ENCODE data around the gene TACR2. TPM values are rescaled to one million over a fixed set of nuclear protein-coding genes. Genes with fewer than 3 reads are reported as not detected.

Gene TACR2
- total and polyA plus RNA-seq, 2 of the 13 experiments (the other 11 are each of a cell fraction or from before 2014, with no cell fraction given): 0.04 TPM; not detected in 1

DNA sequence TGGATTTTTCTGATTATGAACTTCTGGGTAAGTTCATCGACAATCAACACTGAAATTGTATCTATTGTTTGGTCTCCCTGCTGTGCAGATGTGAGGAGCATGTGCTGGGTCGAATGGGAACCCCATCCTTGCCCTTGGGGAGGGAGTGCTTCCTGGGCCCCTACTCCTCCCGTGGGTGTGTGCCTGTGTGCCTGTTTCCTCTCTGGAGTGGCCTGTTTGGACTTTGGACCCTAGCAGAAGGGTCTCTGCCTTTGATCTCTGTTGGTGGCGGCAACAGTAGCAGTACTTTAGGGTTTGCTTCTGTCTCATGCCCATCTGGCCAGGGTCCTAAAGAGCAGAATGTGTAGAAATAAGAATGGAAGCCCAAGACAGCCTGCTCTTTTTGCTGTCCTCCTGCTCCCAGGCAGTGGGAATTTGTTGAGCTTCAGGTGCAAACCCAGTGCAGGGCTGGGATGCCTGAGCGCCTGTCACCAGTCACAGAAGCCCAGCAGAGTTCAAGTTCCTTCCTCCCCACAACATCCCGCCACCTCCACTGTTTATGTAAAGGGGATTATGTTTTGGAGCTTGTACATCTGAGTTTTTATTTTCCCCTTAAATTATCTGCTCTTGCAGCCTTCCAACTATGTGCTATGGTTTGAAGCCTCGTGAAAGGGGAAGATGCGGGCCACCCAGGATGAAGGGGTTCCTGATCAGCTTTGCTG is 1.5 kb upstream of the TACR2 start (continued):
- TF ChIP-seq, protein P1, sequence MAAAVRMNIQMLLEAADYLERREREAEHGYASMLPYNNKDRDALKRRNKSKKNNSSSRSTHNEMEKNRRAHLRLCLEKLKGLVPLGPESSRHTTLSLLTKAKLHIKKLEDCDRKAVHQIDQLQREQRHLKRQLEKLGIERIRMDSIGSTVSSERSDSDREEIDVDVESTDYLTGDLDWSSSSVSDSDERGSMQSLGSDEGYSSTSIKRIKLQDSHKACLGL (CRISPR knock-in tag; IDR thresholded peaks at IDR 0.05): no peak
- TF ChIP-seq HMGXB4 (CRISPR knock-in tag; IDR thresholded peaks at IDR 0.05; ENCODE audit: borderline replicate concordance in 1 of 2, low read depth in 1 of 2) (no peak), GATA4 (IDR thresholded peaks at IDR 0.05; ENCODE audit: borderline replicate concordance, low read depth) (no peak), FOXC1 (CRISPR knock-in tag; IDR thresholded peaks at IDR 0.05; ENCODE audit: borderline replicate concordance) (no peak), MED13 (CRISPR knock-in tag; IDR thresholded peaks at IDR 0.05) (no peak), AHDC1 (CRISPR knock-in tag; IDR thresholded peaks at IDR 0.05; ENCODE audit: borderline replicate concordance) (peak; percentile 38; the same call in 1 of the 2 replicates), KDM5B (CRISPR knock-in tag; IDR thresholded peaks at IDR 0.05; ENCODE audit: borderline replicate concordance) (no peak), ISL2 (CRISPR knock-in tag; IDR thresholded peaks at IDR 0.05) (no peak), ZMYM4 (CRISPR knock-in tag; IDR thresholded peaks at IDR 0.05) (peak; percentile 31; the same call in 1 of the 2 replicates), ZBTB7A (CRISPR knock-in tag; IDR thresholded peaks at IDR 0.05) (peak; percentile 70; the same call in 1 of the 2 replicates), NAIF1 (CRISPR knock-in tag; IDR thresholded peaks at IDR 0.05; ENCODE audit: borderline replicate concordance) (no peak), ZNF773 (CRISPR knock-in tag; IDR thresholded peaks at IDR 0.05; ENCODE audit: borderline replicate concordance) (no peak), DNMT3B (CRISPR knock-in tag; conservative IDR thresholded peaks at IDR 0.05) (no peak), ZBTB8A (CRISPR knock-in tag; IDR thresholded peaks at IDR 0.05; ENCODE audit: borderline replicate concordance, low read depth) (no peak)
- TF ChIP-seq, protein P2, sequence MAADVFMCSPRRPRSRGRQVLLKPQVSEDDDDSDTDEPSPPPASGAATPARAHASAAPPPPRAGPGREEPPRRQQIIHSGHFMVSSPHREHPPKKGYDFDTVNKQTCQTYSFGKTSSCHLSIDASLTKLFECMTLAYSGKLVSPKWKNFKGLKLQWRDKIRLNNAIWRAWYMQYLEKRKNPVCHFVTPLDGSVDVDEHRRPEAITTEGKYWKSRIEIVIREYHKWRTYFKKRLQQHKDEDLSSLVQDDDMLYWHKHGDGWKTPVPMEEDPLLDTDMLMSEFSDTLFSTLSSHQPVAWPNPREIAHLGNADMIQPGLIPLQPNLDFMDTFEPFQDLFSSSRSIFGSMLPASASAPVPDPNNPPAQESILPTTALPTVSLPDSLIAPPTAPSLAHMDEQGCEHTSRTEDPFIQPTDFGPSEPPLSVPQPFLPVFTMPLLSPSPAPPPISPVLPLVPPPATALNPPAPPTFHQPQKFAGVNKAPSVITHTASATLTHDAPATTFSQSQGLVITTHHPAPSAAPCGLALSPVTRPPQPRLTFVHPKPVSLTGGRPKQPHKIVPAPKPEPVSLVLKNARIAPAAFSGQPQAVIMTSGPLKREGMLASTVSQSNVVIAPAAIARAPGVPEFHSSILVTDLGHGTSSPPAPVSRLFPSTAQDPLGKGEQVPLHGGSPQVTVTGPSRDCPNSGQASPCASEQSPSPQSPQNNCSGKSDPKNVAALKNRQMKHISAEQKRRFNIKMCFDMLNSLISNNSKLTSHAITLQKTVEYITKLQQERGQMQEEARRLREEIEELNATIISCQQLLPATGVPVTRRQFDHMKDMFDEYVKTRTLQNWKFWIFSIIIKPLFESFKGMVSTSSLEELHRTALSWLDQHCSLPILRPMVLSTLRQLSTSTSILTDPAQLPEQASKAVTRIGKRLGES (CRISPR knock-in tag; IDR thresholded peaks at IDR 0.05; ENCODE audit: borderline replicate concordance): no peak
- TF ChIP-seq, protein P3, sequence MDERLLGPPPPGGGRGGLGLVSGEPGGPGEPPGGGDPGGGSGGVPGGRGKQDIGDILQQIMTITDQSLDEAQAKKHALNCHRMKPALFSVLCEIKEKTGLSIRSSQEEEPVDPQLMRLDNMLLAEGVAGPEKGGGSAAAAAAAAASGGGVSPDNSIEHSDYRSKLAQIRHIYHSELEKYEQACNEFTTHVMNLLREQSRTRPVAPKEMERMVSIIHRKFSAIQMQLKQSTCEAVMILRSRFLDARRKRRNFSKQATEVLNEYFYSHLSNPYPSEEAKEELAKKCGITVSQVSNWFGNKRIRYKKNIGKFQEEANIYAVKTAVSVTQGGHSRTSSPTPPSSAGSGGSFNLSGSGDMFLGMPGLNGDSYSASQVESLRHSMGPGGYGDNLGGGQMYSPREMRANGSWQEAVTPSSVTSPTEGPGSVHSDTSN (CRISPR knock-in tag; IDR thresholded peaks at IDR 0.05): 0 out of 2 replicates have a peak, but pooled peaks have one; percentile 0

All from HepG2 (cell line).